MM.1S (cell line): ENCODE measurements around the gene GTSE1.

ENCODE experiments used
- DNase-seq: peaks from one replicate; pipeline ENCODE4 v3.0.0-alpha.2; 2015
- H2AFZ ChIP-seq: fragments of 300-600 bp; sonication (generic); 2 replicates; pipeline ENCODE4 v1.6.0; 2016; ENCODE audit warnings: antibody characterized with exemption, low read length
- H3F3A ChIP-seq: fragments of 300-600 bp; sonication (generic); 2 replicates; pipeline ENCODE4 v1.6.1; 2016; ENCODE audit warnings: mild to moderate bottlenecking, antibody characterized with exemption, low read length, moderate library complexity, mixed read lengths; ENCODE audit not compliant: insufficient read depth
- H3K27ac ChIP-seq: fragments of 300-600 bp; sonication (generic); 2 replicates; pipeline ENCODE4 v1.5.1; 2016; ENCODE audit warnings: mild to moderate bottlenecking, low read length
- H3K27me3 ChIP-seq: fragments of 300-600 bp; sonication (generic); replicated peaks from 2 replicates; pipeline ENCODE4 v1.6.0; 2016; ENCODE audit warnings: low read length; ENCODE audit not compliant: insufficient read depth
- H3K36me3 ChIP-seq: fragments of 300-600 bp; sonication (generic); replicated peaks from 2 replicates; pipeline ENCODE4 v1.6.1; 2016; ENCODE audit warnings: mild to moderate bottlenecking, low read length, mixed read lengths; ENCODE audit not compliant: insufficient read depth
- H3K4me1 ChIP-seq: fragments of 300-600 bp; sonication (generic); 2 replicates; pipeline ENCODE4 v1.6.1; 2016; ENCODE audit warnings: low read length, mixed read lengths
- H3K4me2 ChIP-seq: fragments of 300-600 bp; sonication (generic); 2 replicates; pipeline ENCODE4 v1.6.0; 2016; ENCODE audit warnings: low read depth, low read length
- H3K4me3 ChIP-seq: fragments of 300-600 bp; sonication (generic); 2 replicates; pipeline ENCODE4 v1.5.1; 2016; ENCODE audit warnings: low read length, mixed read lengths
- H3K79me2 ChIP-seq: fragments of 300-600 bp; sonication (generic); 2 replicates; pipeline ENCODE4 v1.6.1; 2016; ENCODE audit warnings: mixed run types, low read length, mixed read lengths
- H3K9ac ChIP-seq: fragments of 300-600 bp; sonication (generic); 2 replicates; pipeline ENCODE4 v1.6.1; 2016; ENCODE audit warnings: low read length, mixed read lengths
- H3K9me2 ChIP-seq: fragments of 300-600 bp; sonication (generic); replicated peaks from 2 replicates; pipeline ENCODE4 v1.6.1; 2016; ENCODE audit warnings: mild to moderate bottlenecking, low read length, mixed read lengths; ENCODE audit not compliant: insufficient read depth
- H3K9me3 ChIP-seq: fragments of 300-600 bp; sonication (generic); replicated peaks from 2 replicates; pipeline ENCODE4 v1.6.1; 2016; ENCODE audit warnings: mild to moderate bottlenecking, low read length, mixed read lengths; ENCODE audit not compliant: insufficient read depth
- H4K20me1 ChIP-seq: fragments of 300-600 bp; sonication (generic); 2 replicates; pipeline ENCODE4 v1.6.1; 2016; ENCODE audit warnings: mild to moderate bottlenecking, low read length, moderate library complexity, mixed read lengths; ENCODE audit not compliant: insufficient read depth
- EZH2 ChIP-seq: fragments of 300-600 bp; sonication (generic); optimal IDR thresholded peaks from 2 replicates; pipeline ENCODE3; 2017; ENCODE audit warnings: low read depth, mild to moderate bottlenecking, antibody characterized with exemption, low read length, mixed read lengths
- EZH2phosphoT487 ChIP-seq: fragments of 300-600 bp; sonication (generic); IDR thresholded peaks from 2 replicates; pipeline ENCODE4 v1.6.1; 2018; ENCODE audit warnings: antibody characterized with exemption, low read length
- TF ChIP-seq, protein P1 (sequence below): fragments of 300-600 bp; sonication (generic); IDR thresholded peaks from 2 replicates; pipeline ENCODE4 v1.5.1; 2016; ENCODE audit warnings: antibody characterized with exemption, low read length, mixed read lengths

Gene GTSE1, protein sequence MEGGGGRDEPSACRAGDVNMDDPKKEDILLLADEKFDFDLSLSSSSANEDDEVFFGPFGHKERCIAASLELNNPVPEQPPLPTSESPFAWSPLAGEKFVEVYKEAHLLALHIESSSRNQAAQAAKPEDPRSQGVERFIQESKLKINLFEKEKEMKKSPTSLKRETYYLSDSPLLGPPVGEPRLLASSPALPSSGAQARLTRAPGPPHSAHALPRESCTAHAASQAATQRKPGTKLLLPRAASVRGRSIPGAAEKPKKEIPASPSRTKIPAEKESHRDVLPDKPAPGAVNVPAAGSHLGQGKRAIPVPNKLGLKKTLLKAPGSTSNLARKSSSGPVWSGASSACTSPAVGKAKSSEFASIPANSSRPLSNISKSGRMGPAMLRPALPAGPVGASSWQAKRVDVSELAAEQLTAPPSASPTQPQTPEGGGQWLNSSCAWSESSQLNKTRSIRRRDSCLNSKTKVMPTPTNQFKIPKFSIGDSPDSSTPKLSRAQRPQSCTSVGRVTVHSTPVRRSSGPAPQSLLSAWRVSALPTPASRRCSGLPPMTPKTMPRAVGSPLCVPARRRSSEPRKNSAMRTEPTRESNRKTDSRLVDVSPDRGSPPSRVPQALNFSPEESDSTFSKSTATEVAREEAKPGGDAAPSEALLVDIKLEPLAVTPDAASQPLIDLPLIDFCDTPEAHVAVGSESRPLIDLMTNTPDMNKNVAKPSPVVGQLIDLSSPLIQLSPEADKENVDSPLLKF

DNA sequence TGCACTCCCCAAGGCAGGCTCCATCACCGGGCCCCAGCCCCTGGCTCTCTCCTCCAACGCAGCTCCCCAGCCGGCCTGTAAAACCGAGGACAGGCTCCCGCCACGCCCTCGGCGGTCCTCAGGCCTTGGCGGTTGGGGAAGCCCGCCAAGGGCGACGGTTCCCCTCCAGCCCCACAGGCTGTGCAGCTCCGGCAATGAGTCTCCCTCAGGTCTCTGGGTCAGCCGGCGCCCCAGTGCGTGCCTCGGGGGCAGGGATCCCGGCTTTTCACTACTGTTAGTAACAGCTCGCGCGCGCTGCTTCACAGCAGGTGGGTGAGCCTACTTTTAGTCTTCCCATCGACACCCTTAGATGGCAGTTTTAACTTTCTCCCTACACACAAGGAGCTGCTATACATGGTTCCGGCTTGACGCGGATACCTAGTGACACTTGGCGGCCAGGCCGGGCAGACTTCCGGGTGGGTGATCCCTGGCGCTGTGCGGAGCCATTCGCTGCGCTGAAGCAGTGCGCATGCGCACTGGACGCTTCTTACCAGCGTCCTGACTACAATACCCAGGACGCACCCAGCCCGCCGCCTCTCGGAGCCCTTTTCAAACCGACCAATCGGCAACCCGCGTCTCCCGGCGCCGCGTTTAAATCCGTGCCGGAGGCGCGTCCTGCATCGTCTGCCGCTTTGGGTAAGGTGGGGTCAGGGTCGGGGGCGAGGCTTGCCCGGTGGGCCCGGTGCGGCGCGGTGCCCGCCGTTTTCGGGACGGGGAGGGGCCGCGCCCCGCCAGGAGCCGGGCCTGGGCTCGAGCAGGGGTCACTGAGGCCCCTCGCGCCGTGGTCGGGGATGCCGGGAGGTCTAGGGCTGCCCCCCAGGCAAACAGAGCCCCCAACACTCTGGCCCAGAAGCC lies at the start of gene GTSE1:
GTSE1 (plus strand) TSS at position 614 of the 894 bp plus-strand sequence. CDS start 531 bp downstream, outside the sequence.
- H2AFZ ChIP-seq: peak within 1 kb of the TSS; percentile 72
- TF ChIP-seq EZH2phosphoT487 (no peak), EZH2 (no peak)
- TF ChIP-seq, protein P1, sequence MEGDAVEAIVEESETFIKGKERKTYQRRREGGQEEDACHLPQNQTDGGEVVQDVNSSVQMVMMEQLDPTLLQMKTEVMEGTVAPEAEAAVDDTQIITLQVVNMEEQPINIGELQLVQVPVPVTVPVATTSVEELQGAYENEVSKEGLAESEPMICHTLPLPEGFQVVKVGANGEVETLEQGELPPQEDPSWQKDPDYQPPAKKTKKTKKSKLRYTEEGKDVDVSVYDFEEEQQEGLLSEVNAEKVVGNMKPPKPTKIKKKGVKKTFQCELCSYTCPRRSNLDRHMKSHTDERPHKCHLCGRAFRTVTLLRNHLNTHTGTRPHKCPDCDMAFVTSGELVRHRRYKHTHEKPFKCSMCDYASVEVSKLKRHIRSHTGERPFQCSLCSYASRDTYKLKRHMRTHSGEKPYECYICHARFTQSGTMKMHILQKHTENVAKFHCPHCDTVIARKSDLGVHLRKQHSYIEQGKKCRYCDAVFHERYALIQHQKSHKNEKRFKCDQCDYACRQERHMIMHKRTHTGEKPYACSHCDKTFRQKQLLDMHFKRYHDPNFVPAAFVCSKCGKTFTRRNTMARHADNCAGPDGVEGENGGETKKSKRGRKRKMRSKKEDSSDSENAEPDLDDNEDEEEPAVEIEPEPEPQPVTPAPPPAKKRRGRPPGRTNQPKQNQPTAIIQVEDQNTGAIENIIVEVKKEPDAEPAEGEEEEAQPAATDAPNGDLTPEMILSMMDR: peak; percentile 20
- H3K27ac ChIP-seq: peak within 1 kb of the TSS; percentile 89
- H3K4me2 ChIP-seq: peak within 1 kb of the TSS; percentile 99
- H3K36me3 ChIP-seq: peaks cover 10% of the 10 kb centered on the region; the same call in 1 of the 2 replicates
- H4K20me1 ChIP-seq: no peaks in the 10 kb centered on the region
- no peaks in the 10 kb centered on the region for H3K27me3 ChIP-seq
- peaks cover 56% of the 10 kb centered on the region for H3K79me2 ChIP-seq
- DNase-seq: peak; percentile 99
- H3K4me3 ChIP-seq: peak within 1 kb of the TSS; percentile 83
- H3K9ac ChIP-seq: peak within 1 kb of the TSS; percentile 94
- no peaks in the 10 kb centered on the region for H3K9me3 ChIP-seq
- peaks cover 41% of the 10 kb centered on the region for H3K4me1 ChIP-seq
- no peaks in the 10 kb centered on the region for H3K9me2 ChIP-seq
- peaks cover 40% of the 10 kb centered on the region for H3F3A ChIP-seq

DNA sequence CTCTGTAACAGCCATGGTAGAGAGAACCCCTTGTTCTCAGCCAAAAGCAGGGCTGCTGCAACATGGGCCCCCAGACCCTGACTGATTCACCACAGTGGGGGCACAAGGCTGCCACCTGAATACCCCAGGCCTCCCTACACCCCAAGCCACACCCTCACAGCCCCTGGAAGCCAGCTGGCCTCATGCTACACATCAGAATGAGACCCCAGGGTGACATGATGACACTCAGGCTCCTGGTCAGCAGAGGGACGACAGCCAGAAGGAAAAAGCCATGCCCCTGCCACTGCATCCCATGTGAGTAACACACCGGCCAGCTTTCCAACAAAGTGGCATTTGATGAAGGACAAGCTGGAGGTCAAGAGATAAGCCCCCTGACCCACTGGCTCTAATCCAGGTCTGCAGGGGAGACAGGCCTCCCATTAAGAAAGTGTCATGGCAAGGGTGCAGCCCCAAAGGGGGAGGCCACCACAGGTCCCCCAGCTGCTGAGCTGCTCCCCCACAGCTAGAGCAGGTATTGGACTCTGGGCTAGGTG lies 49.2 kb upstream of the GTSE1 start:
- Histone ChIP-seq H3K4me2 (no peak overlapping the region), H3F3A (no peaks in the 10 kb centered on the region), H3K9me3 (no peaks in the 10 kb centered on the region), H3K27me3 (no peaks in the 10 kb centered on the region), H3K4me1 (0 out of 2 replicates have a peak, but pooled peaks cover 4% of the 10 kb centered on the region), H3K79me2 (0 out of 2 replicates have a peak, but pooled peaks cover 3% of the 10 kb centered on the region), H2AFZ (no peak overlapping the region), H3K27ac (no peak overlapping the region), H4K20me1 (no peaks in the 10 kb centered on the region), H3K9ac (no peak overlapping the region), H3K36me3 (no peaks in the 10 kb centered on the region), H3K9me2 (no peaks in the 10 kb centered on the region), H3K4me3 (no peak overlapping the region)
- DNase-seq: no peak
- TF ChIP-seq, protein P1: no peak
- no peak for TF ChIP-seq EZH2
- no peak for TF ChIP-seq EZH2phosphoT487
